ENCODE data around the gene ABI2.

- no peak for TF ChIP-seq CTCF (IDR thresholded peaks at IDR 0.05; ENCODE audit: low read length)
- TF ChIP-seq EZH2 (optimal IDR thresholded peaks at IDR 0.05; ENCODE audit: low read depth, low read length) = no peak
Observed at GRCh38 chr2:203404996-203405395, 76.8 kb downstream of the ABI2 start.

Data from MM.1S (cell line).